HG02852 (cell line): ENCODE results near the gene ATXN10.

Experiments used
- ATAC-seq: cut with Tn5 transposase; IDR thresholded peaks from one replicate; pipeline ENCODE4 v1.9.1; 2021; ENCODE audit warnings: mild to moderate bottlenecking, moderate library complexity; ENCODE audit not compliant: unreplicated experiment

The ATXN10 gene

GRCh38 chr22:45848904-45849303, 177.3 kb downstream of the ATXN10 start:
- no peak for ATAC-seq

- no peak for ATAC-seq
Observed at GRCh38 chr22:45852826-45853225, 181.2 kb downstream of the ATXN10 start.

GRCh38 chr22:45855961-45856360, 184.3 kb downstream of the ATXN10 start:
- ATAC-seq = no peak

- ATAC-seq = no peak
Observed at GRCh38 chr22:45857519-45857918, 185.9 kb downstream of the ATXN10 start.

DNA sequence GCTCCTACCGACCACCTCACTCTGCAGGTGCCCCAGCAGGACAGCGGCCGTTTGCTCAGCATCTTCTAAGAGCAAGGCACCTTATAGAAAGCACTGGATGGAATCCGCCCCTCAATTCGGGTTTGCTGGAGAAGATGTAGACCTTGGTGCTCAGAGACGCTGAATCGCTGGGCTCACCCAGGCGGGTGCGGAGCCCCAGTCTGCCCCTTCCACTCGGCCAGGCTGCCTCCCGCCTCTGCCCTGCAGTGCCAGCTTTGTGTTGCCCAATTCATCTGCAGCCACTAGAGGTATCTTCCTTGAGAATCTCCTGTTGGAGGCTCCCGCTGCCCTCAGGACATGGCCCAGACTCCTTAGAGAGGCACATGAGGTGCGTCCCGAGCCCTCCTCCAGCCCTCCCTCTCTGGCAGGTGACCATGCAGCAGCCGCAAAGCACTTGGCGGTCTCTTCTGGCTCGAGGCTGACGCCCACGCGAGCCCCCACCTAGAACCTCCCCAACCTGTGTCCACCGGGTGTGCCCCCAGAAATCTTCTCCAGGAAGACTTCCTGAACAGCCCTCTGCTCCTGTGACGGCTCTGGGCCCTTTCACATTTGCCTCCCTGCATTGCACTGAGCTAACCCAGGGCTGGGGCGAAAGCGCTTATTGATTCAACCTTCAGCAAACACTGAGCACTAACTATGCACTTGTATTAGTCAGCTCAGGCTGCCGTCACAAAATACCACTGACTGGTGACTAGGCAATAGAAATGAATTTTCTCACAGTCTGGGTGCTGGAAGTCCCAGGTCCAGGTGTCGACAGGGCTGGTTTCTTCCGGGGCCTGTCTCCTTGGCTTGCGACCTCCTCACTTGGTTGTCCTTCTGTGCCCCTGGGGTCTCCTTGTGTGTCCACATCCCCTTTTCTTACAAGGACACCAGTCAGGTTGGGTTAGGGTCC, 187.9 kb downstream of the ATXN10 start:
- ATAC-seq = no peak

DNA sequence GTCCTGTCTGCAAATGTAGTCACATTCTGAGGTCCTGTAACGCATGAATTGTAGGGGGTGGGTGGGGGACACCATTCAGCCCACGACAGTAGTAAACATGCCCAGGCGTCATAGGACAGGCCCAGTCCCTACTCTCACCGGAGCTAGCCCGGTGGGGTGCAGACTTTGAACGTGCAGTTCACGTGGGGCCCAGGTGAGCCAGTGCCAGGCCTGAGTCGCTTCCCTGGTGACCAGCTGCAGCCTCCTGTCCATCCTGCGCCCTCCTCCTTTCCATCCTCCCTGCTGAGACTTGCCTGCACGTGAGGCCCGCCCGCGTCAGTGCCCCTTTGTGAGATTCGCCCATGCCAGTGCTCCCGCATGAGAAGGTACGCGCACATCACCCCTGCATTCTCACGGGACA, 188.6 kb downstream of the ATXN10 start:
- no peak for ATAC-seq

GRCh38 chr22:45861259-45861658, 189.6 kb downstream of the ATXN10 start:
- ATAC-seq = no peak

GRCh38 chr22:45863981-45864751, 192.5 kb downstream of the ATXN10 start:
- no peak for ATAC-seq

DNA sequence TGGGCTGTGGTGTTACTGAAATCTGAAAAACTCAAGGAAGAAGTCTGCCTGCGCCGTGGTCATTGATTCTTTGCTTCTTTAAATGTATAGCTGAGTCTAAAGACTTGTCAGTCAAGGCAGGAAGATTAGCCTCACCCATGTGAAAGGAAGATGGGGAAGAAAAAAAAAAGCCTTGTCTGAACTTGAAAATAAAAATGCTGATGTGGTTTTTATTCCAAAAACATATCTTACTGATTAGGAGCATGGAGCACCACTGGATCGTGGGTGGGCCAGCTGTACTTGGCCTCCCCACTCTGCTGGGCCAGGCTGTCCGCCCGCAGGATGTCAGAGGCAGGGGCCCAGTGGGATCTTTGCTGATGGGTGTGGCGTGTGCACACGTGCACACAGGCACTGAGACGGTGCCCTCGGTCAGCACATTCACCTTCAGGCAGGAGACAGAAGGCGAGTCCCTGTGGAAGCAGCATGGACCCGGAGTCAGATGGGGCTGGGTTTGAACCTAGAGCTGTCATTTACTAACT, 193.4 kb downstream of the ATXN10 start:
- no peak for ATAC-seq

DNA sequence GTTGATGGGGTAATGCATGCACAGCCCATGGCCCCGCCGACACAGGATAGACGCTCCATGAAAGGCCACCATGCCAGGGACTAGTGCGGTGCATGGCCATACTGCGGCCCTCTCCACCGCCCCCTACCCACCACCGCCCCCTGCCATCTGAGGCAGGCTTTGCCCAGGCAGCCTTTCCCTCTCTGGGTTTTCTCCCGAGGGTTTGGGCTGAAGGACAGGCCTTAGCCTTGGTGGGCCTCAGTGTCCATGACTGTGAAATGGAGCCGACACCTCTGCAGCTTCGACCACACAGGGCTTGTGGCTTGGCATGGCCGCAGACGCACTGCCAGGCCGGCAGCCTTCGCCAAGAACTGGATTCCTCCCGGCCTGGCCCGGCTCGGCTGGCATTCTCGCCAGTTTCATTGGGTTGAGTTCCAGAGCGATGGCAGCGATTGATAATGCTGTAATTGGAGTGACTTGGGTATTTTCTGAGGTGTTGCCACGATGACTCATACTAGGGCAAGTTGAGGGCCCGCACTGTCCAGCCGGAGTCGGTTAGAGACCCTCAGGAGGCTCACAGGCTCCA, 194.0 kb downstream of the ATXN10 start:
- no peak for ATAC-seq

DNA sequence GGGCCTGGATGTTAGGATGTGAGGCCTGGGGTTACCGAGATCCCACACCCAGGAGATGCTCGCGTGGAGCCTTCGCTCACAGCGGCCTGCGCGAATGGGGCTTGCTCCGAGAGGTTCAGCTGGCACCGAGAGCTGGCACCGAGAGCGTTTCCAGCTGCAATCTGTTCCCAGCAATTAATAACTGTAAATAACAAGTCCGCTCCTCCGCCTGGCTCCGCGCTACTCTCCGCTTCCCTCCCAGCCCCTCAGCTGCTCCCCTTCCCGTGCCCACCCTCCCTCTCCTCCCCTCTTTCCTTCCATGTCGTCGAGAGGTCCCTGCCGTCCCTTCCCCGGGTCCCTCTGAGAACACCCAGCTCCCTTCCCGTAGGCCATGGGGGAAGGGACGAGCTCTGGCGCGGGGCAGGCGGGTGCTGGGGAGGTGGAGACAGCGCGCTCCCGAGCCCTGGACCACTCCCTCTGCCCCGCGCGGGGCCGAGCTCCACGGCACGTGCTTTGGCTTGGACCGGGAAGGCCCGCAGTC, 194.6 kb downstream of the ATXN10 start:
- no peak for ATAC-seq

DNA sequence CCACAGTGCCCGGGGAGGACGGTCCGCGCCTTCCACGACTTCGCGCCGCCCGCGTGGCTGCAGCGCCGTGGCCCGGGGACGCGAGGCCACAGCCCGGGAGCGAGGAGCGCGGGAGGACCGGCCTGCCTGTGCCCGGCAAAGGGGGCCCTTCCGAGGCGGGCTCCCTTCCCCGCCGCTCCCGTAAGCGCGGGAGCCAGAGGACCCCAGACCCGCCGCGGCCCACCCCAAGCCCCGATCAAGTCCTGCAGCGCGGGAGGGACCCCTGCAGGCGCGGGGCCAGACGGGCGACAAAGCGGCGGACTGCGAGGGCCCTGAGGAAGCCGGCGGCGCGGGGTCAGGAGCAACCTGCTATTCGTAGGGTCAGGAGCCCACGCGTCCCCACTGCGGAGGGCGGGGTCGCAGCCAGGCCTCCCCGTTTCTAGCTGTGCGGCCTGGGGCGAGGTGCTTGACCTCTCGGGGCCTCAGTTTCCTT, 195.0 kb downstream of the ATXN10 start:
- no peak for ATAC-seq

GRCh38 chr22:45867118-45867905, 195.7 kb downstream of the ATXN10 start:
- ATAC-seq = no peak

- no peak for ATAC-seq
Observed at GRCh38 chr22:45867906-45868555, 196.4 kb downstream of the ATXN10 start.

GRCh38 chr22:45868571-45869339, 197.1 kb downstream of the ATXN10 start:
- ATAC-seq = no peak

DNA sequence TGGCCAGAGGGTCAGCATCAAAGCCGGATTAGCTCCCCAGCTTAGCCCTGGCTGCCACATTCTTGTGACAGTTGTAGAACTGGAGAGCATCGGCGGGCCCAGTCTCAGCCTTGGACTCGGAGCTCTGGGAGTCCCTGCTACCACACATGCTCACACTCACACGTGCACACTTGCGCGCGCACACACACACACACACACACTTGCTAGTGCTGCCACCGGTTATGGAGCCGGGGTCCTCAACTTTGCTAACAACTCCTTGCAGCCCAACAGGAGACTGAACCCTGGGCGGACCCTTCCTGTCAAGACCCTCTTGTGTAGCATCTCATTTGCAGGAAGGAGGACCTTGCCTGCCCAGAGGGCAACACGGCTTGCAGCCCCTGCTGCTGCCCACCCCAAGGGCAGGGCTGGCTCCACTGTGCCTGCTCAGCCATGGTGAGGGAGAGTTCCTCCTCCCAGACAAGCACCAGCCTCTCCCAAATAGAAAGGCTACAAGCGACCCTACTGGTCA, 197.8 kb downstream of the ATXN10 start:
- no peak for ATAC-seq

DNA sequence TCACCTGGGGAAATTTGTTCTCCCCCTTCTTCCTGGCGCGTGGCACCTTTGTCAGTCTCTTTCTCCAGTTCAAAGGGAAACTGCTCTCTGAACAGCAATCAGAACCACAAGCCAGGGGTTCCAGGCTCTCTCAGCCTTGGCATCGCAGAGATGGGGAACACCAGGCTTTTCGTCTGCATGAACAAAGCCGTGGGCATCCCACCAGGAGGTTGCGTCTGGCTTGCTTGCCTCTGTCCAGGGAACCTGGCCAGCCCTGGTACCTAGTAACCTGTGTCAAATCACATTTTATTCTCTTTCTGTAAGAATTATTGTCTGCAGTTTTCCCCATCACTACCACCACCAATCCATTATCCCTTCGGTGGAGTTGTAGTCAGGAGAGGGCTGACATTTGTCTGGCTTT, 198.4 kb downstream of the ATXN10 start:
- ATAC-seq = no peak

GRCh38 chr22:45871721-45872120, 200.1 kb downstream of the ATXN10 start:
- no peak for ATAC-seq
